GM12892 (cell line): Measurements from ENCODE around the gene FBXL2.

ENCODE experiments used
- POLR2A ChIP-seq: IDR thresholded peaks from 2 replicates; pipeline ENCODE4 v1.6.1; 2011; ENCODE audit warnings: low read depth, low read length, control low read depth
- POLR2AphosphoS5 ChIP-seq: IDR thresholded peaks from 2 replicates; pipeline ENCODE4 v1.6.1; 2011; ENCODE audit warnings: low read depth, low read length, control low read depth
- TAF1 ChIP-seq: IDR thresholded peaks from 2 replicates; pipeline ENCODE4 v1.6.1; 2011; ENCODE audit warnings: low read depth, mild to moderate bottlenecking, control low read depth, low read length, borderline replicate concordance

- TF ChIP-seq POLR2A = no peak
- no peak for TF ChIP-seq TAF1
- no peak for TF ChIP-seq POLR2AphosphoS5
Measured at GRCh38 chr3:33229066-33229465, 48.2 kb upstream of the FBXL2 start.
